DND-41 (cell line): ENCODE data around the gene CARD11.

Experiments used
- ATAC-seq: fragments of 200-7000 bp; cut with Tn5 transposase; 3 replicates; pipeline ENCODE4 v1.9.1; 2021; ENCODE audit warnings: low read depth; ENCODE audit not compliant: insufficient read depth
- DNase-seq: peaks from one replicate; pipeline ENCODE4 v3.0.0-alpha.2; 2020
- H2AFZ ChIP-seq: 2 replicates; pipeline ENCODE4 v1.6.0; 2012; ENCODE audit warnings: low read depth, low read length
- H3K27ac ChIP-seq: 2 replicates; pipeline ENCODE4 v1.5.1; 2012; ENCODE audit warnings: low read length, inconsistent platforms
- H3K27me3 ChIP-seq: fragments of 200-600 bp; sonication (generic); 2 replicates; pipeline ENCODE4 v1.6.0; 2012; ENCODE audit warnings: low read length, mild to moderate bottlenecking, inconsistent platforms; ENCODE audit not compliant: insufficient read depth, poor library complexity
- H3K36me3 ChIP-seq: 2 replicates; pipeline ENCODE4 v1.5.1; 2012; ENCODE audit warnings: low read length, inconsistent platforms; ENCODE audit not compliant: insufficient read depth
- H3K4me1 ChIP-seq: 2 replicates; pipeline ENCODE4 v1.5.1; 2012; ENCODE audit warnings: mild to moderate bottlenecking, low read length; ENCODE audit not compliant: insufficient read depth
- H3K4me2 ChIP-seq: 2 replicates; pipeline ENCODE4 v1.6.0; 2012; ENCODE audit warnings: mild to moderate bottlenecking, moderate library complexity, low read length, inconsistent platforms; ENCODE audit not compliant: insufficient read depth
- H3K4me3 ChIP-seq, 2 experiments: fragments of 200-600 bp in 1 of 2; shearing (Covaris generic) in 1 of 2; 2 replicates each; pipeline ENCODE4 v1.5.1; 2012 to 2016; ENCODE audit warnings: inconsistent platforms in 2 of 2, low read length in 2 of 2, mild to moderate bottlenecking in 2 of 2, low read depth in 1 of 2, moderate library complexity in 1 of 2
- H3K79me2 ChIP-seq: 2 replicates; pipeline ENCODE4 v1.6.0; 2012; ENCODE audit warnings: low read length, inconsistent platforms; ENCODE audit not compliant: insufficient read depth
- H3K9ac ChIP-seq: 2 replicates; pipeline ENCODE4 v1.6.0; 2012; ENCODE audit warnings: low read depth, mild to moderate bottlenecking, inconsistent platforms, low read length, moderate library complexity
- H3K9me3 ChIP-seq: 2 replicates; pipeline ENCODE4 v1.5.1; 2012; ENCODE audit warnings: low read length, moderate library complexity, mild to moderate bottlenecking, inconsistent platforms; ENCODE audit not compliant: insufficient read depth, severe bottlenecking
- H4K20me1 ChIP-seq: 2 replicates; pipeline ENCODE4 v1.6.0; 2012; ENCODE audit warnings: low read length; ENCODE audit not compliant: insufficient read depth
- EZH2 ChIP-seq: IDR thresholded peaks from 3 replicates; pipeline ENCODE4 v1.6.1; 2012; ENCODE audit warnings: borderline replicate concordance, low read depth, mild to moderate bottlenecking, moderate library complexity, low read length, inconsistent platforms; ENCODE audit not compliant: severe bottlenecking
- TF ChIP-seq, protein P1 (sequence below): IDR thresholded peaks from 2 replicates; pipeline ENCODE4 v1.5.1; 2012; ENCODE audit warnings: borderline replicate concordance, low read length, moderate library complexity, mild to moderate bottlenecking; ENCODE audit not compliant: poor library complexity, severe bottlenecking; ENCODE audit errors: extremely low read depth

Gene CARD11

GRCh38 chr7:2886391-2886790, 157.3 kb downstream of the CARD11 start:
- H2AFZ ChIP-seq: no peak overlapping the region
- no peaks in the 10 kb centered on the region for H3K79me2 ChIP-seq
- ATAC-seq: no peak
- H3K27me3 ChIP-seq: no peaks in the 10 kb centered on the region
- no peaks in the 10 kb centered on the region for H3K36me3 ChIP-seq
- DNase-seq: no peak
- no peak overlapping the region for H3K9ac ChIP-seq
- no peak overlapping the region for H3K4me3 ChIP-seq
- H3K9me3 ChIP-seq: no peaks in the 10 kb centered on the region
- H4K20me1 ChIP-seq: no peaks in the 10 kb centered on the region
- no peak overlapping the region for H3K27ac ChIP-seq
- H3K4me2 ChIP-seq: no peak overlapping the region
- TF ChIP-seq EZH2: no peak
- TF ChIP-seq, protein P1, sequence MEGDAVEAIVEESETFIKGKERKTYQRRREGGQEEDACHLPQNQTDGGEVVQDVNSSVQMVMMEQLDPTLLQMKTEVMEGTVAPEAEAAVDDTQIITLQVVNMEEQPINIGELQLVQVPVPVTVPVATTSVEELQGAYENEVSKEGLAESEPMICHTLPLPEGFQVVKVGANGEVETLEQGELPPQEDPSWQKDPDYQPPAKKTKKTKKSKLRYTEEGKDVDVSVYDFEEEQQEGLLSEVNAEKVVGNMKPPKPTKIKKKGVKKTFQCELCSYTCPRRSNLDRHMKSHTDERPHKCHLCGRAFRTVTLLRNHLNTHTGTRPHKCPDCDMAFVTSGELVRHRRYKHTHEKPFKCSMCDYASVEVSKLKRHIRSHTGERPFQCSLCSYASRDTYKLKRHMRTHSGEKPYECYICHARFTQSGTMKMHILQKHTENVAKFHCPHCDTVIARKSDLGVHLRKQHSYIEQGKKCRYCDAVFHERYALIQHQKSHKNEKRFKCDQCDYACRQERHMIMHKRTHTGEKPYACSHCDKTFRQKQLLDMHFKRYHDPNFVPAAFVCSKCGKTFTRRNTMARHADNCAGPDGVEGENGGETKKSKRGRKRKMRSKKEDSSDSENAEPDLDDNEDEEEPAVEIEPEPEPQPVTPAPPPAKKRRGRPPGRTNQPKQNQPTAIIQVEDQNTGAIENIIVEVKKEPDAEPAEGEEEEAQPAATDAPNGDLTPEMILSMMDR: no peak
- no peaks in the 10 kb centered on the region for H3K4me1 ChIP-seq

DNA sequence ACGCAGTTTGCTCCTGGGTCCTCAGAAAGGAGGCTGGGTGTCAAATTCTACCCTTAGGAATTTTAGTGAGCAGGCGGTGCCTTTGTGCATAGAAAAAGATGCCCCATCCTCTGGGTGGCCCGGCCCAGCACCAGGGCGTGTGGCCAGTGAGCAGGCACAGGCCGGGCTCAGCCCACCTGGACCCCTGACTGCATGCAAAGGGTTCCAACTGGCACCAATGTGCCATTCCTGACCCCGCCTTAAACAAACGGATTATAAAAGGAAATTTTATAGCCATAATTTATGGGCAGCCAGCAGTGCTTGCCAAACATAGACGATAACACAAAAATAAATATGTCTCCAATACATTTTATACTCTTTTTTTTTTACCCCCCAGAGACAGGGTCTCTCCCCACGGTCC, 159.5 kb downstream of the CARD11 start:
- no peaks in the 10 kb centered on the region for H3K9me3 ChIP-seq
- H3K9ac ChIP-seq: no peak overlapping the region
- no peak overlapping the region for H3K4me2 ChIP-seq
- H3K27ac ChIP-seq: no peak overlapping the region
- H3K79me2 ChIP-seq: no peaks in the 10 kb centered on the region
- H3K36me3 ChIP-seq: no peaks in the 10 kb centered on the region
- H3K4me1 ChIP-seq: peaks cover 5% of the 10 kb centered on the region
- H3K27me3 ChIP-seq: no peaks in the 10 kb centered on the region
- ATAC-seq (no peak), DNase-seq (no peak)
- H4K20me1 ChIP-seq: no peaks in the 10 kb centered on the region; the same call in 1 of the 2 replicates
- no peak overlapping the region for H2AFZ ChIP-seq
- TF ChIP-seq, protein P1: no peak
- TF ChIP-seq EZH2: no peak
- H3K4me3 ChIP-seq: no peak overlapping the region

GRCh38 chr7:2883101-2883500, 160.6 kb downstream of the CARD11 start:
- DNase-seq (no peak), ATAC-seq (no peak)
- Histone ChIP-seq H4K20me1 (no peaks in the 10 kb centered on the region; the same call in 1 of the 2 replicates), H3K27me3 (no peaks in the 10 kb centered on the region), H3K4me3 (no peak overlapping the region), H3K27ac (no peak overlapping the region), H3K4me2 (no peak overlapping the region), H3K9ac (no peak overlapping the region), H2AFZ (no peak overlapping the region), H3K36me3 (no peaks in the 10 kb centered on the region), H3K79me2 (no peaks in the 10 kb centered on the region), H3K9me3 (no peaks in the 10 kb centered on the region), H3K4me1 (peaks cover 16% of the 10 kb centered on the region)
- TF ChIP-seq, protein P1: no peak
- no peak for TF ChIP-seq EZH2

GRCh38 chr7:2882111-2882510, 161.6 kb downstream of the CARD11 start:
- no peak overlapping the region for H3K4me2 ChIP-seq
- H3K4me3 ChIP-seq: no peak overlapping the region
- no peak overlapping the region for H3K9ac ChIP-seq
- H3K27ac ChIP-seq: no peak overlapping the region
- peaks cover 18% of the 10 kb centered on the region for H3K4me1 ChIP-seq
- H3K79me2 ChIP-seq: no peaks in the 10 kb centered on the region
- TF ChIP-seq EZH2: no peak
- TF ChIP-seq, protein P1: no peak
- H2AFZ ChIP-seq: no peak overlapping the region
- ATAC-seq: no peak
- H3K36me3 ChIP-seq: no peaks in the 10 kb centered on the region
- H3K27me3 ChIP-seq: no peaks in the 10 kb centered on the region
- no peaks in the 10 kb centered on the region for H3K9me3 ChIP-seq
- no peaks in the 10 kb centered on the region; the same call in 1 of the 2 replicates for H4K20me1 ChIP-seq
- no peak for DNase-seq
